Measurements from ENCODE around the gene HESX1. TPM values are rescaled to one million over a fixed set of nuclear protein-coding genes. Genes with fewer than 3 reads are reported as not detected.

The HESX1 gene
- polyA plus RNA-seq (ENCODE audit: low read depth in 6 of 6): 1 to 10 TPM in 1 of 6 donors, under 1 TPM in 2, not detected in 3; 0.33 to 1.2 (median 0.93) TPM

- Mint-ChIP-seq H3K36me3 (no peaks in the 10 kb centered on the region), H3K9me3 (no peaks in the 10 kb centered on the region), H3K27ac (no peak within 1 kb of the TSS), H3K4me1 (peaks cover 0 to 4% (median 0%) of the 10 kb centered on the region in 3 donors), H3K4me3 (no peak within 1 kb of the TSS), H3K27me3 (no peaks in the 10 kb centered on the region)
- no peak for DNase-seq
- ATAC-seq (ENCODE audit: low read depth in 2 of 2): no peak
Observed at GRCh38 chr3:57199895-57200297, at the start of gene HESX1. Gene HESX1 (minus strand): TSS chr3:57199978. CDS start chr3:57199918, 60 bp downstream.

DNA sequence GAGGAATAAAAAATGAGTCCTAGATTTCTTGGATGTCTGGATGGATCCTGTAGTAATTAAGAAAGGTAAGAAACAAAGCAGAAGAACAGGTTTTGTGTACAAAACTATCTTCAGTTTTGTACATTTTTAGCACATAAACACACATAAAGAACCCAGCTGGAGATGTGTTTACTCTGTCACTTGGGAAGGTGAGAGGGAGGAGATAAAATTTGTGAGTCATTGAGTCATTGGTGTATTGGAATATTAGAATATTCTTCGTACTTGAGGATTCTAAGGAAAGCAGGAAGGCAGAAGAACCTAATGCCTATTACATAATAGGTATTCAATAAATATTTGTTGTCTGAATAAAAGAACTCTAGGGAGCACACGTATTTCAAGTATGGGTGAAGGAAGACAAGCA is 45.2 kb upstream of the HESX1 start:
- Mint-ChIP-seq H3K27me3 (no peaks in the 10 kb centered on the region), H3K4me3 (no peak overlapping the region), H3K36me3 (peaks cover 46 to 49% of the 10 kb centered on the region in 2 donors), H3K4me1 (peaks cover 0 to 6% (median 0%) of the 10 kb centered on the region in 3 donors), H3K27ac (peak overlapping the region in 3 of 6 donors; percentile 15 to 69 (median 53)), H3K9me3 (no peaks in the 10 kb centered on the region)
- ATAC-seq (ENCODE audit: low read depth in 2 of 2) (no peak), DNase-seq (no peak)

GRCh38 chr3:57234613-57235575 is 35.1 kb upstream of the HESX1 start:
- ATAC-seq (ENCODE audit: low read depth in 2 of 2) (peak; percentile 92 to 93), DNase-seq (peak; percentile 61)
- Mint-ChIP-seq H3K4me3 (peak overlapping the region; percentile 45 to 87 (median 78)), H3K4me1 (peaks cover 18 to 47% (median 42%) of the 10 kb centered on the region in 3 donors), H3K27me3 (no peaks in the 10 kb centered on the region), H3K36me3 (peaks cover 7 to 11% of the 10 kb centered on the region in 2 donors), H3K9me3 (no peaks in the 10 kb centered on the region), H3K27ac (peak overlapping the region; percentile 91 to 99 (median 98))

DNA sequence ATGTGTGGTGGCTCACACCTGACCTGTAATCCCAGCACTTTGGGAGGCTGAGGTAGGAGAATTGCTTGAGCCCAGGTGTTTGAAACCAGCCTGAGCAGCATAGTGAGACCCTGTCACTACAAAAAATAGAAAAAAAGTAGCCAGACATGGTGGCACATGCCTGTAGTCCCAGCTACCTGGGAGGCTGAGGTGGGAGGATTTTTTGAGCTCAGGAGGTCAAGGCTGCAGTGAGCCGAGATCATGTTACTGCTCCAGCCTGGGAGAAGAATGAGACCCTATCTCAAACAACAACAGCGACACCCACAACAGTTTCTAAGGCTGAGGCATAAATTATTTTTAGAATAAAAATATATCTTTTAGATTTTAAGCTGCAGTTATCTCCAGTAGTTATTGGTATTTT is 34.0 kb upstream of the HESX1 start:
- peak overlapping the region in 3 of 8 donors; percentile 9 to 41 (median 25) for H3K4me3 Mint-ChIP-seq
- H3K27ac Mint-ChIP-seq: peak overlapping the region in 5 of 6 donors; percentile 54 to 92 (median 79)

DNA sequence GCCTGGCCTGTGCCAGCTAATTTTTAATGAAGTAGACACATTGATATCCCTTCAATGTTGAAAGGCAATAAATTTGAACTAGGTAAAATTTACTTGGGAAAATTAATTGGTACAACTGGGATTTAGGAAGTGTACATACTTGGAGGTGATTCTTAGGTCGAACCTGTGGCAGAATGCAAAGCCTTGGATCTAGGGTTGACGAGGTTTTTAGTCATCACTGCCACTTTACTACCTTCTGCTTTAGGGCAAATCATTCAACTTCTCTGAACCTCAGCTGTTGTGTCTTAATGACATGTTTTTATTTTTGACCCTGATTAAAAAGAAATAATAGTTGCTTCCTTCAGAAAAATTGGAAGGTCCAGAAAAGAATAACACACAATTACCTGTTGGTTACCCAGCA is 30.2 kb upstream of the HESX1 start:
- Mint-ChIP-seq H3K27ac (peak overlapping the region in 2 of 6 donors; percentile 74 to 86), H3K9me3 (no peaks in the 10 kb centered on the region), H3K4me3 (peak overlapping the region in 6 of 8 donors; percentile 60 to 97 (median 96)), H3K27me3 (no peaks in the 10 kb centered on the region), H3K4me1 (peaks cover 26 to 59% (median 58%) of the 10 kb centered on the region in 3 donors), H3K36me3 (peaks cover 0 to 5% of the 10 kb centered on the region in 2 donors)
- no peak for DNase-seq
- no peak for ATAC-seq (ENCODE audit: low read depth in 2 of 2)

More for the DNA sequence above, 34.0 kb upstream of the HESX1 start:
- no peak for ATAC-seq (ENCODE audit: low read depth in 2 of 2)
- DNase-seq: no peak
- Mint-ChIP-seq H3K4me1 (peaks cover 21 to 58% (median 53%) of the 10 kb centered on the region in 3 donors), H3K9me3 (no peaks in the 10 kb centered on the region), H3K27me3 (no peaks in the 10 kb centered on the region), H3K36me3 (peaks cover 4 to 5% of the 10 kb centered on the region in 2 donors)

- Mint-ChIP-seq H3K4me1 (peaks cover 18 to 45% (median 45%) of the 10 kb centered on the region in 3 donors), H3K27me3 (no peaks in the 10 kb centered on the region), H3K27ac (peak overlapping the region; percentile 56 to 93 (median 86)), H3K36me3 (peaks cover 0 to 5% of the 10 kb centered on the region in 2 donors), H3K4me3 (peak overlapping the region; percentile 90 to 97 (median 96)), H3K9me3 (no peaks in the 10 kb centered on the region)
- peak; percentile 40 to 45 for ATAC-seq (ENCODE audit: low read depth in 2 of 2)
- peak; percentile 29 for DNase-seq
Observed at GRCh38 chr3:57227930-57228751, 28.4 kb upstream of the HESX1 start.

DNA sequence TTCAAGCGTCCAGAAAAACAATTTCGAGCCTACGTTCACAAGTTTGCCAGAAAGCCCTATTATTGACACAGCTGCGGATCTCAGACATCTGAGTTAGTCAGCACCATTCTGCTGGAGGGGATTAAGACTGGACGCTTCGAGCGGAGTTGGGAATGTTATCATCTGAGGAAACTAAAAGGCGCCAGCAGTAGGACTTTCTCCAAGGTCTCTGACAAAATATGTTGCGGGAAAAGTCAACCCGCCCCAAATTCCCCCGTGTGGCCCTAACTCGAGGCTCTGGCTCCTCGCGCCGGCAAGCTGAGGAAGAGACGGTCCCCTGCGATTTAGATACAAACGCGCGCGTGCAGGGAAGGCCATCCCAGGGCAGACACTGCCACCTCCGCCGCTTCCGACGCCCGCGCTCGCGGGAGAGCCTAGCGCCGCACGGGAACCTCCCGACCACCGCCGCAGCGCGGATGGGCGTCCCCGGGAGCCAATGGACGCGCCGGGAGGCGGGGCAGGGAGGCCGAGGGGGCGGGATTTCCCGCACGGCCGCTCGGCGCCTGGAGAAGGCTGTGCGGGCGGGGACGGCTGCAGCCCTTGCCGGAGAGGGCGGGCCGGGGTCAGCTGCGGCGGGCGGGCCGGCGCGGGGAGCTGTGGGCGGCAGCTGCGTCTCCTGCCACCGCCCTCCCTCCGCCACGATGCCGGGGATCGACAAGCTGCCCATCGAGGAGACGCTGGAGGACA is 27.6 kb upstream of the HESX1 start, which contains the start of gene APPL1:
Gene APPL1 (plus strand): TSS at position 526 of the 726 bp plus-strand sequence. CDS start 155 bp downstream, at position 681.
- Mint-ChIP-seq H3K9me3 (no peaks in the 10 kb centered on the region), H3K27me3 (no peaks in the 10 kb centered on the region), H3K4me3 (peak within 1 kb of the TSS; percentile 90 to 97 (median 96)), H3K36me3 (peaks cover 0 to 4% of the 10 kb centered on the region in 2 donors), H3K27ac (peak within 1 kb of the TSS; percentile 56 to 97 (median 92)), H3K4me1 (peaks cover 16 to 40% (median 38%) of the 10 kb centered on the region in 3 donors)
- ATAC-seq (ENCODE audit: low read depth in 2 of 2) (peak; percentile 90), DNase-seq (peak; percentile 94)

GRCh38 chr3:57226176-57226575 is 26.4 kb upstream of the HESX1 start:
- H3K27ac Mint-ChIP-seq: peak overlapping the region in 3 of 6 donors; percentile 1 to 80 (median 25)

DNA sequence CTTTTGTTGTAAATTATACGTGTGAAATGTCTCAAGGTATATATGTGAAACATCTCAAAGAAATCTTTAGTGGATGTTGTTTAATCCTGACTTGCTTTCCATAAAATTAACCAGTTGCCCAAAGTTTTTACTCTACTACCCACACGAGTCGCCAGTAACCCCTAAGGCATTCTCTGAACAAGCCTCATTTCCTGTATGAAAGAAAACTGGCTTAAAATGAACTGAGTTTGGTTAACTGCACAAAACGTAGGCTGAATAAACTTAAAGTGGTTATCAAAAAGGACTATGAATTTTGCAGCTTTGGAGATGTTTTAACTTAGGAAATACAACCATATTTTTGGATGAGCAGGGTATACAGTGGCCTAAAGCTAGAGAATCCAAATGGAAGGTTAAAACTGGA is 25.1 kb upstream of the HESX1 start:
- Mint-ChIP-seq H3K9me3 (no peaks in the 10 kb centered on the region), H3K27ac (no peak overlapping the region), H3K36me3 (no peaks in the 10 kb centered on the region), H3K27me3 (no peaks in the 10 kb centered on the region), H3K4me3 (peak overlapping the region in 1 of 8 donors; percentile 71), H3K4me1 (peaks cover 13 to 28% (median 26%) of the 10 kb centered on the region in 3 donors)
- no peak for DNase-seq
- ATAC-seq (ENCODE audit: low read depth in 2 of 2): no peak

More at GRCh38 chr3:57226176-57226575, 26.4 kb upstream of the HESX1 start:
- Mint-ChIP-seq H3K36me3 (no peaks in the 10 kb centered on the region), H3K4me1 (peaks cover 13 to 33% (median 31%) of the 10 kb centered on the region in 3 donors), H3K9me3 (no peaks in the 10 kb centered on the region), H3K27me3 (no peaks in the 10 kb centered on the region), H3K4me3 (peak overlapping the region in 7 of 8 donors; percentile 3 to 97 (median 62))
- no peak for DNase-seq
- no peak for ATAC-seq (ENCODE audit: low read depth in 2 of 2)

DNA sequence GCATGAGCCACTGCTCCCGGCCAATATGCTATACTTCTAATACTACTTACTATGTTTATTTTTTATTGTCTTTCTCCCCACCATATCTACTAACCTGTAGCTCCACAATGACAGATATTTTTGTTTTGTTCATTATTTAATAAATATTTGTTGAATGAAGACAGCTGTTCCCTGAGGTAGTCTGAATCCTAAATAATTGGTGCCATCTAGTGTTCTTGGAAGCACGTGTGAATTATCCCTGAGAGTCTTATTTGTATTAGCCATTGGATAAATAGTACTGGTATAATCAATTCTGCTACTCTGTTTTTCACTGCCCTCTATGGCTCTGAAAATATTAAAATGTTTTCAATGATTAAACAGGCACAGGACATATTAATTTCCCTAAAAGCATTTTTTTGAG is 22.1 kb upstream of the HESX1 start:
- no peak for DNase-seq
- H3K36me3 Mint-ChIP-seq: no peaks in the 10 kb centered on the region
- no peak for ATAC-seq (ENCODE audit: low read depth in 2 of 2)

DNA sequence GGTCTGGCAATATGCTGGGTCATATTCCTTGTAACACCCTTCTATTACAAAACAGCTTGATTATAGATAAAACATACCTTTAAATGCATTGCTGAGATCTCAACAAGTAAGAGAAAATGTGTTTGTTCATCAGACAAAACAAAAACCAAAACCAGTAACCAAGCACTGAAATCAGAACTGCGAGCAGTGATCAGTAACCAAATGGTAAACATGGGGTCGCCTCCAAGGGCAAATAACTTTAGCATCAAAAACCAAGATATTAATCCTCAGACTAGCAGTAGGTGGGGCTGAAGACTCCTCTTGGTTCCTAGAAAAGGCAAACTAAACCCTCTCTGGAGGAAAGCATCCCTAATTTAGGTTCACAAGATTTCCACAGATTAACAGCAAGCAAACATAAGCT is 6.6 kb upstream of the HESX1 start:
- H3K27ac Mint-ChIP-seq: no peak overlapping the region
- H3K4me1 Mint-ChIP-seq: no peaks in the 10 kb centered on the region
- no peaks in the 10 kb centered on the region for H3K27me3 Mint-ChIP-seq
- ATAC-seq (ENCODE audit: low read depth in 2 of 2): no peak
- DNase-seq: no peak
- H3K4me3 Mint-ChIP-seq: no peak overlapping the region
- H3K9me3 Mint-ChIP-seq: no peaks in the 10 kb centered on the region
- no peaks in the 10 kb centered on the region for H3K36me3 Mint-ChIP-seq

More for the DNA sequence above, 22.1 kb upstream of the HESX1 start:
- Mint-ChIP-seq H3K9me3 (no peaks in the 10 kb centered on the region), H3K4me3 (no peak overlapping the region), H3K27ac (peak overlapping the region in 1 of 6 donors; percentile 49), H3K4me1 (peaks cover 10 to 11% (median 10%) of the 10 kb centered on the region in 3 donors), H3K27me3 (no peaks in the 10 kb centered on the region)

DNA sequence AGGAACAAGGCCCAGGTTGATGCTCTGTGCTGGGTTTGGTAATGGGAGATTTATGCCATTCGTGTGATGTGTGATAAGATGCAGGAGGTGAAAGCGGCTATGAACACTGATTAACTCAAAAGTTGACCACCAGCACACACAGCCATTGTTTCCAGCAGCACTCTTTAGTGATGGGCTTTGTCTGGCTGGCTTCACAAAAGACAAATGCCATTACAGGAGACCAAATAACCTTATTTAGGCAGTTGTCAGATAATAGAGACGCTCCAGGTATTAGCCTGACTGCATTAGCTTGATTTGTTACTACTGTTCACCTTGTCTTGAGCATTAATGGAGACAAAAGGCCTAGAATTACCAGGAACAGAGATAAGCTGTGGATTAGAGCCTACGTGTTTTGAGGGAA is 5.1 kb downstream of the HESX1 start:
- no peak for ATAC-seq (ENCODE audit: low read depth in 2 of 2)
- no peak for DNase-seq
- no peaks in the 10 kb centered on the region for H3K9me3 Mint-ChIP-seq
- H3K4me3 Mint-ChIP-seq: no peak overlapping the region
- peaks cover 6 to 12% (median 8%) of the 10 kb centered on the region in 3 donors for H3K4me1 Mint-ChIP-seq
- no peak overlapping the region for H3K27ac Mint-ChIP-seq
- no peaks in the 10 kb centered on the region for H3K27me3 Mint-ChIP-seq
- peaks cover 0 to 4% of the 10 kb centered on the region in 2 donors for H3K36me3 Mint-ChIP-seq

Data from naive B cell (primary cell).